HT1080 (cell line): Measurements from ENCODE around the gene MORF4L1. TPM values are rescaled to one million over a fixed set of nuclear protein-coding genes. Genes with fewer than 3 reads are reported as not detected.
"Not testable (repeated sequence)": the region's sequence is repeated elsewhere in the genome, so short reads cannot be mapped to it uniquely, and the experiment has no call there.

Experiments
- DNase-seq: peaks from one replicate; pipeline ENCODE4 v3.0.0-alpha.2; 2015; ENCODE audit warnings: low read depth
- total RNA-seq: library from RNA; depleted of rRNA; stranded (reverse); fragments of >200 nt; shearing (Covaris generic); gene quantifications from 2 replicates; pipeline ENCODE4 v1.2.3, GENCODE V29; 2014

Gene MORF4L1
- total RNA-seq, 1 experiment from 2014 or later: 351 TPM

- no peak for DNase-seq
These were observed 52.5 kb downstream of the MORF4L1 start for GRCh38 chr15:78925076-78925624.

GRCh38 chr15:78925956-78926743 is 53.5 kb downstream of the MORF4L1 start:
- DNase-seq: no peak

- DNase-seq: no peak
These were observed 54.5 kb downstream of the MORF4L1 start for GRCh38 chr15:78927077-78927790.

GRCh38 chr15:78928176-78928575 is 55.5 kb downstream of the MORF4L1 start:
- not testable (repeated sequence) for DNase-seq

GRCh38 chr15:78928616-78929093 is 56.0 kb downstream of the MORF4L1 start:
- DNase-seq: no peak

GRCh38 chr15:78929536-78930264 is 57.0 kb downstream of the MORF4L1 start:
- DNase-seq: no peak

GRCh38 chr15:78930577-78931388 is 58.1 kb downstream of the MORF4L1 start:
- DNase-seq: peak; percentile 90

- no peak for DNase-seq
These were observed 59.0 kb downstream of the MORF4L1 start for GRCh38 chr15:78931439-78932257.

GRCh38 chr15:78932258-78932808 is 59.6 kb downstream of the MORF4L1 start:
- DNase-seq: no peak

- no peak for DNase-seq
These were observed 60.6 kb downstream of the MORF4L1 start for GRCh38 chr15:78933187-78933822.

- DNase-seq: no peak
These were observed 61.3 kb downstream of the MORF4L1 start for GRCh38 chr15:78933823-78934654.

GRCh38 chr15:78934655-78935023 is 61.9 kb downstream of the MORF4L1 start:
- no peak for DNase-seq

GRCh38 chr15:78937132-78937739 is 64.5 kb downstream of the MORF4L1 start:
- no peak for DNase-seq

GRCh38 chr15:78938658-78939488 is 66.2 kb downstream of the MORF4L1 start:
- DNase-seq: no peak

GRCh38 chr15:78942741-78943140 is 70.1 kb downstream of the MORF4L1 start:
- no peak for DNase-seq

GRCh38 chr15:78943692-78944091 is 71.0 kb downstream of the MORF4L1 start:
- no peak for DNase-seq

- no peak for DNase-seq
These were observed 71.5 kb downstream of the MORF4L1 start for GRCh38 chr15:78944202-78944625.
